Stimulated activated CD8-positive, alpha-beta memory T cell treated with anti-CD3 and anti-CD28 coated beads, Interleukin-2, amount 100 ng/mL, for 1 hour (primary cell): ENCODE results near the gene TNS1.
"Not testable (repeated sequence)": the region's sequence is repeated elsewhere in the genome, so short reads cannot be mapped to it uniquely, and the experiment has no call there.

ENCODE experiments used
- DNase-seq, 2 donors: peaks; one replicate each; pipeline ENCODE4 v3.0.0-alpha.2; 2020; ENCODE audit warnings: low read depth in 2 of 2

TNS1 gene

GRCh38 chr2:217816396-217816869, 186.4 kb downstream of the TNS1 start:
- no peak for DNase-seq

- no peak for DNase-seq
These were observed 189.0 kb downstream of the TNS1 start for GRCh38 chr2:217813828-217814227.

DNA sequence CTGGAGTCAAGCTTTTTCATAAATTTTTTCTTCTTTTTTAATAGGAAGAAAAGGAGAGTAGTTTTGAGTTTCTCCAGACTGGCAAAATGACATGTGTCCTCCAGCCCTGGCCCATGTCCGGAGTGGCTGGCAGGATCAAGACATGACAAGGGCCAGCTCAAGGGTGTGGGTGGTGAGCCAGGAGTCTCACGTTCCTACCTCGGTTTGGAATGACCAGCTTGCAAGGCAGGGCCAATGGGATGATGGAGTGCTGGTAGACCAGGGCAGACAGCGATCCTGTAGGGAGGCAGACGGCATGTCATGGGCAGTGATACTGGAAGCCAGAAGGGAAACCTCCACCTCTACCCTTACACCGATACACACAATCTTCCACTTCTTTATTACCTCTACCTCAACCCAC, 190.6 kb downstream of the TNS1 start:
- no peak for DNase-seq

GRCh38 chr2:217810260-217810659, 192.5 kb downstream of the TNS1 start:
- no peak for DNase-seq

GRCh38 chr2:217809736-217810135, 193.1 kb downstream of the TNS1 start:
- no peak for DNase-seq

GRCh38 chr2:217808967-217809366, 193.8 kb downstream of the TNS1 start:
- DNase-seq = not testable (repeated sequence)

DNA sequence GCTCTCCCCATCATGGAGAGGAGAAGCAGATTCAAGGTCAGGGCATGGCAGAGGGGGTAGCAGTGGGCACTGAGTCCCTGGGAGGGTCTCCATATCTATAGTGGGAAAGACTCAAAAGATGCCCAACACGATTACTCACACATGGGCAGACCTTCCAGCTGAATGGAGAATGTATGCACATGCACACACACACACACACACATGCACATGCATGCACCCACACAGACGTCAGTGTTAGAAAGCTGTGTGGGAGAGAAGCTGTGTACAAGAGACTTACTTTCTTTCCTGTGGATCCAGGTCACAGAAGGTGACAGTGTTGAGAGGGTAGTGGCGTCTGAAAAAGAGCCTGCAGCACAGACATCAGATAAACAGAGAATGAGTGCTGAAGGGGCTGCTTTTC, 194.5 kb downstream of the TNS1 start:
- DNase-seq = no peak

DNA sequence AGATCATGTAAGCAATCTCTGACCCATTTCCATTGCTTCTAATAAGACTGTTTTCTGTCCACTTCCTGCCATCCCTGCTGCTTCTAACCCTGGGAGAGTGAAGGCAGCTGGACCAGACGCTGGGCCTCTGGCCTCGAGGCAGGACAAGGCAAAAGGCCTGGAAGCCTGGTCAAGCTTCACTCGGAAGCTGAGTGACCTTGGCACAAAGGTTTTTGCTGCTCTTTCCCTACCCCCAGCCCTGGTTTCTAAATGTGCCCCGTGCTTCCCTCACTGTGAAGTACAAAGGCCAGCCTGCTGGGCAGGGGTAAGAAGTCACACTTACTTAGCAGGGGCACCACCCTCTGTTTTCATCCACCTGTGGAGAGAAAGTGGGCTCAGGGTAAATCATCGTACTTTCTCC, 195.0 kb downstream of the TNS1 start:
- DNase-seq = no peak

DNA sequence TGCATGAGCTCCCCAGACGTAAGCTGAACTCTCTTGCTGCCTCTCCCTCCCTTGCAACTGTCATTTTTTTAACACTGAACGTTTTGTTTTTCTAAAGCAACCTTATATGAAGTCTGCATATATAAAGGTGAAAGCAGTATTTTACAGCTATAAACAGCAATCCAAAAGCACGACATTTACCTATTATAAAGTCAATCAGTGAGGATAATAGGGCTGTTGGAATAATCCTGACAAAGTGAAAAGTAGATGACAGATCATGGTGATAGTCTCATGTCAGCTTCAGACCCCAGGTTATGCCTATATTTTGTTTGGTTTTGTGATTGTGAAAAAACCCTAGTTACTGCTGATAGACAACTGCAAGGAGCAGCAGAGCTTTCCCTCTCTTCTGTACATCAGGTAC, 195.8 kb downstream of the TNS1 start:
- no peak for DNase-seq

DNA sequence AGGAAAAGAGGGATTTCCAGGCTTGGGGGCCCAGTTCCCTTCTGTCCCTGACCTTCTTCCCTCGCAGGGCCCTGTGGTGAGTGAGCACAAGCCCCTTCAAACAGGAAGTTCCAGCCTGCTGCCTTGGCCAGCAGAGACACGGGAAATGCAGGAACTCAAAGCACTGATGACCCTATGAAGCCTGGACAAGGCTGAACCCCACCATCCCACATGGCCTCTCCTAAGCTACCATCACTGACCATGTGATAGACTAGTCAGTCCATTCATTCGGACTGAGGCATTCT, 196.4 kb downstream of the TNS1 start:
- no peak for DNase-seq

GRCh38 chr2:217805668-217806481, 196.9 kb downstream of the TNS1 start:
- DNase-seq = no peak

DNA sequence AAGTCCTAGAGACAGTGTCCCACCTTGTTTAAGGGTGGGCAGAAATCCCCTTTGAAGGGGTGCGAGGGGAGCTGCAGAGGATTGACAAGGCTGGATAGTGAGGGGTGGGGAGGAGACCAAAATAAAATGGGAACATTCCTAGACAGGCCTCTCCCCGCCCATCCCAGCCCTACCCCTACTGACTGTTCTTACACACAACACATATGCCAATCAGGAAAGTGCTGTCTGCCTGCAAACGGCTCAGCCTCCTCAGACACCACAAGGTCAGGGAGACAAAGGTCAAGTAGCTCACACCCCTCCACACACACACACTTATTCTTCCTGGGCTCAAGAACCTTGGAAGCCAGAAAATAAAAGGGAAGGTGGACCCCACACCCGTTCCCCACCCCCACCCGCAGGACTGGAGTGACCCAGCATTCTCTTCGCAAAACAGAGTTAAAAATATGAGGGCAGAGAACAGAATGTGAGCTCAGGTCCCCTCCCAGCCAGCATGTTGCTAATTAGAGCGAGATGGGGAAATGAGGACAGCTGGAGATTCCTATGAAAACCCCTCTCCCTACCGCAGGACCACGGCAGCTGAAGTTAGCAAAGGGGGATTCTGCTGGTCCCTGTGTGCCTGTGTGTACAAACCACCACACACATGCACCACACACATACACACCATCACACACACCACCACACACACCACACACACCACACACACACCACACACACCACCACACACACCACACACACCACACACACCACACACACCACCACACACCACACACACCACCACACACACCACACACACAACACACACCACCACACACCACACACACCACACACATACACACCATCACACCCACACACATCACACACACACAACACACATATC, 197.8 kb downstream of the TNS1 start:
- no peak for DNase-seq

DNA sequence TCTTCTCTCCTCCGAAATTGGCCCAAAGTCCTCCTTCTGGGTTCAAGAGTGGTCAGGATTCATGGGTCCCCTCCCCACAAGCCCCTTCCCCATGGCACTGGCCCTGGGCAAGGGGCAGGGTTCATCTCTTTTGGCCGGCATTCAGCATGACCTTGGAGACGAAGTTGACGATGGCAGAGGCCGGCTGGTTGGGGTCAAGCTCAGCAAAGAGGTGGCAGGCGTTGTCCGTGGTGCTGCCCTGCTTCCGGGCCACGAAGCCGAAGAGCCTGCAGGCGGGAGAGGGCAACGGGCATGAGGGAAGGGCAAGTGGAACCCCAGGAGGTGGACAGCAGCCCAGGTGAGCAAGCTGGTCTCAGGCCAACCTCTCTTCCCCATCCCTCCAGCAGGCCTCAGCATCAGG, 198.5 kb downstream of the TNS1 start:
- no peak for DNase-seq

DNA sequence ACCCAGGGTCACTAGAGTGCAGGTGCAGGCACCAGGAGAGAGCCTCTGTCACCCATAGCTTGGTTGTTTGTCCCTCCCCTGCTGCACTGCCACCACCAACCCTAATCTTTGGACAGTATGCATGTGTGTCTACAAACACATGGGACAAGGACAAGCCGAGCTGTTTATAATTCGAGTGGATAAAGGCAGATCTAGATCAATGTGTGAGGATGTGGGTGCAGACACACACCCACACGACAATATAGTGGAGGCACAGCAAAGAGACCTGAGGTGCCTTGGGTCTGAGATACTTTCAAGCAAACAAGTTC, 199.2 kb downstream of the TNS1 start:
- no peak for DNase-seq

GRCh38 chr2:217802876-217803652, 199.7 kb downstream of the TNS1 start:
- DNase-seq = no peak

DNA sequence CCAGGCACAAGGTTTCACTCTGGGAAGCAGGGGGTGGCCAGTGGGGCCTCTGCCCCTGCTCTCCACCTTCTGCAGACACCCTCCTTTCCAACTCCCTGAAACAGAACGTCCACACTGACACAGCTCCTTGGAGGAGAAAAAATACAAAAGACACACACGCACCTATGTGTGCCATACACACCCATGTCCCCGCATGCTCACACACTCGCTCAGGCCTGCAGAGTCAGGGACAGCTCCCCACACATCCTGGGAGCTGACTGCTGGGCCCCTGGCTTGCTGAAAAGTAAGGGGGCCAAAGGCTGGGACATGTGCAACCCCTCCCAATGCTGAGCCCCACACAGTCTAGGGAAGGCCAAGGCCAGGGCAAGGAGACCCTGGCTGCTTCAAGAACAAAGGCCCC, 200.5 kb downstream of the TNS1 start:
- DNase-seq = no peak

GRCh38 chr2:217801711-217802110, 201.1 kb downstream of the TNS1 start:
- DNase-seq = no peak

- DNase-seq = no peak
These were observed 201.7 kb downstream of the TNS1 start for GRCh38 chr2:217801115-217801531.

DNA sequence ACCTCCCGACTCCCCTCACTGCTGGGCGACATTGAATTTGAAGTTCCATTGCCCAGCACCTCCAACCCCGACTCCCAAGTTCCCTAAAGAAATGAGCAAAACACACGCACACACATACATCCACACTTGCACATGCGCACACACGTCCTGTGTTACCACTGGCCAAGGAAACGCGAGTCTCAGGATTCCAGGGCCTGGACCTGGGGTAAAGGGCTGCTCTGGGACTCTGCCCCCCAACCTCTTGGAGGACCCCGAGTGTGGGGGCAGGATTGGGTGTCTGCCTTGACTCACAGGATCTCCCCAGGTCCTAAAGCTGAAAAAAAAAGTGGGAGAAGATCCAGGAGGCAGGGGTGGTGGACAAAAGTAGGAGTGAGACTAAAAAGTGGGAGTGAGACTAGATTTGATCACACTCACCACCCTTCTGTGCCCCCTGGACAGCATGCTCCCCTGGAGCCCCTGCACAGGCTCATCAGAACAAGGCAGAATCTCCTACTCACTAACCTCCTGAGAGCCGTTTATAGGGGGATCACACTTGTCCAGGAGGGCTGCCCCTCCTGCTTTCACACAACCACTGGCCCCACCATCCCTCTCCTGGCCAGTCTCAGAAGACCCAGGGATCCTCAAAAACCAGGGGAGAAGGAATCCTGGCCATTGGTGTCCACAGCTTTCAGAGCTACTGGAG, 202.2 kb downstream of the TNS1 start:
- no peak for DNase-seq

DNA sequence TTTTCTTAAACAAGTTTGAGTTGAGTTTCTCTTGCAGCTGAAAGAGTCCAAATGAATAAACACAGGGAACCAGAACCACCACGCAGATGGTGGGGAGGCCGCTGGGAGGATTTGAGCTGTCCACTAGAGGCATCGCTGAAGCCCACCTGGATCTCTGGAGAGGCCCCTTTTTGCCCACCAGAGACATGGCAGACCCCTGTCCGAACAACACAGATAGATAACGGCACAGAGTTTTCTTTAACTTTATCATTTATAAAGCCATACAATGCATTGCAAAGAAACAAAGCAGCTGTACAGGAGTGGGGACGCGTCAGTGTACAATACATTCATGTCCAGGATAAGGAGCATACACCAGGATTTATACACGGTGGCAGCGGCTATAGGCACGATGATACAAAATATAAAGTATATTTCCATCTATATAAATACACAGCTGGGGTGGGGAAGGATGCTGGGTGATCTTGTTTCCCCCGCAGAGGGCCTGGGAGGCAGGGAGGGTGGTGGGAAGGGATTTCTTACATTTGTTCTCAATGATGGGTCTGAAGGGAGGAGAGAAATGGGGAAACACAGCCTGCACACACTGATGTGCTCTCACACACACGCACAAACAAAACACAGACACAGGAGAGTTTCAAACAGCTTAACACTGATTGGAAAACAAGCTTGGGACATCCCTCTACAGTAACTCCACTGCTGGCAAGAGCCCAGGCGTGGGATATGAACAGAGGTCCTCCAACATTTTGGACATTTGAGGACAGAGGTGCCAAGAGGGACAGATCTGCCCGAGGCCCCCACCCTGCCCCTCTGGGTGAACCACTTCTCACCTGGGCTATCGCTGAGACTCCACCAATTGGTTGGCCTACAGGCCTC, 203.0 kb downstream of the TNS1 start:
- DNase-seq = no peak
